ENCODE results near the gene PIH1D1. TPM values are rescaled to one million over a fixed set of nuclear protein-coding genes. Genes with fewer than 3 reads are reported as not detected.

The PIH1D1 gene
- total and polyA plus RNA-seq, 2 of the 13 experiments (the other 11 are each of a cell fraction or from before 2014, with no cell fraction given), result 110 to 137 TPM

DNA sequence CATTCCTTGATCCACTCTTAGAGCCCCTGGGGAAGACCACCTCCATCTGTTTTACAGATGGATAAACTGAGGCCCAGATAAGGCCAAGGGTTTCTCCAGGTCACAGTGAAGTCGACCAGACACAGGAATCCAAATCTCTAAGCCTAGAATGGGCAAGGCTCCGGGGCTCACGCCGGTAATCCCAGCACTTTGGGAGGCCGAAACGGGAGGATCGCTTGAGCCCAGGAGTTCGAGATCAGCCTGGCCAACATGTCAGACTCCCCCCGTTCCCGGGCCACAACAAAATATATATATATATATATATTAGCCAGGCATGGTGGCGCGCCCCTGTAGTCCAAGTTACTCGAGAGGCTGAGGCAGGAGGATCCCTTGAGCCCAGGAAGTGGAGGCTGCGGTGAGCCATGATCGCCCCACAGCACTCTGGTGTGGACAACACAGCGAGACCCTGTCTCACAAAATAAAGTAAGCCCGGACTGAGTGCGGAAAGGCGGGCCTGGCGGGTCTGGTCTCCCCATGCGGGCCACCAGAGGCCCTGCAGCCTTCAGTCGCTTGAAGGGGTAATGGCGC, 35.2 kb upstream of the PIH1D1 start (continued):
- TF ChIP-seq PAWR (CRISPR knock-in tag; IDR thresholded peaks at IDR 0.05; ENCODE audit: borderline replicate concordance) (no peak), RBAK (CRISPR knock-in tag; IDR thresholded peaks at IDR 0.05) (no peak), NCOA1 (CRISPR knock-in tag; IDR thresholded peaks at IDR 0.05) (no peak), JARID2 (CRISPR knock-in tag; IDR thresholded peaks at IDR 0.05; ENCODE audit: insufficient replicate concordance) (no peak), FOXA1 (IDR thresholded peaks at IDR 0.05) (no peak), FOXA1 (CRISPR knock-in tag; IDR thresholded peaks at IDR 0.05) (no peak), ZNF230 (CRISPR knock-in tag; IDR thresholded peaks at IDR 0.05) (no peak), NFE2L2 (IDR thresholded peaks at IDR 0.05; ENCODE audit: low read length) (no peak), ZNF572 (CRISPR knock-in tag; IDR thresholded peaks at IDR 0.05) (no peak), ERF (CRISPR knock-in tag; IDR thresholded peaks at IDR 0.05) (no peak), ZNF234 (CRISPR knock-in tag; conservative IDR thresholded peaks at IDR 0.05) (0 out of 2 replicates have a peak, but pooled peaks have one; percentile 15), MED1 (CRISPR knock-in tag; IDR thresholded peaks at IDR 0.05) (no peak), E2F2 (CRISPR knock-in tag; IDR thresholded peaks at IDR 0.05; ENCODE audit: borderline replicate concordance) (no peak), TBL1XR1 (IDR thresholded peaks at IDR 0.05; ENCODE audit: borderline replicate concordance, low read length, partially characterized antibody) (no peak), ZNF431 (CRISPR knock-in tag; IDR thresholded peaks at IDR 0.05; ENCODE audit: borderline replicate concordance, low read depth) (no peak), PAX8 (CRISPR knock-in tag; IDR thresholded peaks at IDR 0.05; ENCODE audit: borderline replicate concordance) (no peak), FOXP4 (CRISPR knock-in tag; IDR thresholded peaks at IDR 0.05) (no peak), ASH2L (IDR thresholded peaks at IDR 0.05; ENCODE audit: insufficient read length, low read depth, low read length) (no peak), ISL2 (CRISPR knock-in tag; IDR thresholded peaks at IDR 0.05) (no peak), JDP2 (CRISPR knock-in tag; IDR thresholded peaks at IDR 0.05; ENCODE audit: borderline replicate concordance) (no peak), ZNF589 (CRISPR knock-in tag; conservative IDR thresholded peaks at IDR 0.05) (0 out of 2 replicates have a peak, but pooled peaks have one; percentile 5)
- TF ChIP-seq, protein P1, sequence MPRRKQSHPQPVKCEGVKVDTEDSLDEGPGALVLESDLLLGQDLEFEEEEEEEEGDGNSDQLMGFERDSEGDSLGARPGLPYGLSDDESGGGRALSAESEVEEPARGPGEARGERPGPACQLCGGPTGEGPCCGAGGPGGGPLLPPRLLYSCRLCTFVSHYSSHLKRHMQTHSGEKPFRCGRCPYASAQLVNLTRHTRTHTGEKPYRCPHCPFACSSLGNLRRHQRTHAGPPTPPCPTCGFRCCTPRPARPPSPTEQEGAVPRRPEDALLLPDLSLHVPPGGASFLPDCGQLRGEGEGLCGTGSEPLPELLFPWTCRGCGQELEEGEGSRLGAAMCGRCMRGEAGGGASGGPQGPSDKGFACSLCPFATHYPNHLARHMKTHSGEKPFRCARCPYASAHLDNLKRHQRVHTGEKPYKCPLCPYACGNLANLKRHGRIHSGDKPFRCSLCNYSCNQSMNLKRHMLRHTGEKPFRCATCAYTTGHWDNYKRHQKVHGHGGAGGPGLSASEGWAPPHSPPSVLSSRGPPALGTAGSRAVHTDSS (CRISPR knock-in tag; conservative IDR thresholded peaks at IDR 0.05), result no peak
- TF ChIP-seq, protein P2, sequence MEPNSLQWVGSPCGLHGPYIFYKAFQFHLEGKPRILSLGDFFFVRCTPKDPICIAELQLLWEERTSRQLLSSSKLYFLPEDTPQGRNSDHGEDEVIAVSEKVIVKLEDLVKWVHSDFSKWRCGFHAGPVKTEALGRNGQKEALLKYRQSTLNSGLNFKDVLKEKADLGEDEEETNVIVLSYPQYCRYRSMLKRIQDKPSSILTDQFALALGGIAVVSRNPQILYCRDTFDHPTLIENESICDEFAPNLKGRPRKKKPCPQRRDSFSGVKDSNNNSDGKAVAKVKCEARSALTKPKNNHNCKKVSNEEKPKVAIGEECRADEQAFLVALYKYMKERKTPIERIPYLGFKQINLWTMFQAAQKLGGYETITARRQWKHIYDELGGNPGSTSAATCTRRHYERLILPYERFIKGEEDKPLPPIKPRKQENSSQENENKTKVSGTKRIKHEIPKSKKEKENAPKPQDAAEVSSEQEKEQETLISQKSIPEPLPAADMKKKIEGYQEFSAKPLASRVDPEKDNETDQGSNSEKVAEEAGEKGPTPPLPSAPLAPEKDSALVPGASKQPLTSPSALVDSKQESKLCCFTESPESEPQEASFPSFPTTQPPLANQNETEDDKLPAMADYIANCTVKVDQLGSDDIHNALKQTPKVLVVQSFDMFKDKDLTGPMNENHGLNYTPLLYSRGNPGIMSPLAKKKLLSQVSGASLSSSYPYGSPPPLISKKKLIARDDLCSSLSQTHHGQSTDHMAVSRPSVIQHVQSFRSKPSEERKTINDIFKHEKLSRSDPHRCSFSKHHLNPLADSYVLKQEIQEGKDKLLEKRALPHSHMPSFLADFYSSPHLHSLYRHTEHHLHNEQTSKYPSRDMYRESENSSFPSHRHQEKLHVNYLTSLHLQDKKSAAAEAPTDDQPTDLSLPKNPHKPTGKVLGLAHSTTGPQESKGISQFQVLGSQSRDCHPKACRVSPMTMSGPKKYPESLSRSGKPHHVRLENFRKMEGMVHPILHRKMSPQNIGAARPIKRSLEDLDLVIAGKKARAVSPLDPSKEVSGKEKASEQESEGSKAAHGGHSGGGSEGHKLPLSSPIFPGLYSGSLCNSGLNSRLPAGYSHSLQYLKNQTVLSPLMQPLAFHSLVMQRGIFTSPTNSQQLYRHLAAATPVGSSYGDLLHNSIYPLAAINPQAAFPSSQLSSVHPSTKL (CRISPR knock-in tag; IDR thresholded peaks at IDR 0.05), result no peak
